HCT116 (cell line): ENCODE measurements around the gene NOTCH2NLA.
"Not testable (repeated sequence)": the region's sequence is repeated elsewhere in the genome, so short reads cannot be mapped to it uniquely, and the experiment has no call there.

Experiments used
- ELF1 ChIP-seq: IDR thresholded peaks from 2 replicates; pipeline ENCODE4 v1.6.1; 2012; ENCODE audit warnings: low read depth, borderline replicate concordance
- EZH2phosphoT487 ChIP-seq: fragments of 200-600 bp; IDR thresholded peaks from 2 replicates; pipeline ENCODE4 v1.6.1; 2018; ENCODE audit warnings: antibody characterized with exemption, borderline replicate concordance
- FOSL1 ChIP-seq: IDR thresholded peaks from 2 replicates; pipeline ENCODE4 v1.6.1; 2012; ENCODE audit warnings: low read depth
- POLR2A ChIP-seq: IDR thresholded peaks from 2 replicates; pipeline ENCODE4 v1.7.0; 2011; ENCODE audit warnings: borderline replicate concordance; ENCODE audit not compliant: insufficient read depth, insufficient read length; ENCODE audit errors: extremely low read depth
- SP1 ChIP-seq: IDR thresholded peaks from 2 replicates; pipeline ENCODE4 v1.6.1; 2012; ENCODE audit warnings: low read depth
- TF ChIP-seq, protein P1 (sequence below), 3 experiments: fragments of 200-600 bp in 1 of 3; sonication (generic) in 1 of 3; IDR thresholded peaks in 2 of 3; conservative IDR thresholded peaks in 1 of 3; 2 replicates each; pipeline ENCODE4 v1.5.1; 2012 to 2017; ENCODE audit warnings: low read depth in 2 of 3, low read length in 2 of 3, antibody characterized with exemption in 1 of 3, borderline replicate concordance in 1 of 3, control low read depth in 1 of 3, mild to moderate bottlenecking in 1 of 3, mixed read lengths in 1 of 3, mixed run types in 1 of 3, moderate library complexity in 1 of 3; ENCODE audit not compliant: insufficient read depth in 1 of 3

GRCh38 chr1:146257992-146258552 is 29.3 kb upstream of the NOTCH2NLA start:
- not testable (repeated sequence) for TF ChIP-seq ELF1, POLR2A, FOSL1, SP1, EZH2phosphoT487
- TF ChIP-seq, protein P1, sequence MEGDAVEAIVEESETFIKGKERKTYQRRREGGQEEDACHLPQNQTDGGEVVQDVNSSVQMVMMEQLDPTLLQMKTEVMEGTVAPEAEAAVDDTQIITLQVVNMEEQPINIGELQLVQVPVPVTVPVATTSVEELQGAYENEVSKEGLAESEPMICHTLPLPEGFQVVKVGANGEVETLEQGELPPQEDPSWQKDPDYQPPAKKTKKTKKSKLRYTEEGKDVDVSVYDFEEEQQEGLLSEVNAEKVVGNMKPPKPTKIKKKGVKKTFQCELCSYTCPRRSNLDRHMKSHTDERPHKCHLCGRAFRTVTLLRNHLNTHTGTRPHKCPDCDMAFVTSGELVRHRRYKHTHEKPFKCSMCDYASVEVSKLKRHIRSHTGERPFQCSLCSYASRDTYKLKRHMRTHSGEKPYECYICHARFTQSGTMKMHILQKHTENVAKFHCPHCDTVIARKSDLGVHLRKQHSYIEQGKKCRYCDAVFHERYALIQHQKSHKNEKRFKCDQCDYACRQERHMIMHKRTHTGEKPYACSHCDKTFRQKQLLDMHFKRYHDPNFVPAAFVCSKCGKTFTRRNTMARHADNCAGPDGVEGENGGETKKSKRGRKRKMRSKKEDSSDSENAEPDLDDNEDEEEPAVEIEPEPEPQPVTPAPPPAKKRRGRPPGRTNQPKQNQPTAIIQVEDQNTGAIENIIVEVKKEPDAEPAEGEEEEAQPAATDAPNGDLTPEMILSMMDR (IDR thresholded peaks at IDR 0.05 in 2 of 3, conservative IDR thresholded peaks at IDR 0.05 in 1 of 3; ENCODE audit: borderline replicate concordance in 1 of 3, insufficient read depth in 1 of 3, low read depth in 2 of 3, low read length in 2 of 3) = not testable (repeated sequence)
